WERI-Rb-1 (cell line): ENCODE measurements around the gene GRK3.
"Not testable (repeated sequence)": the region's sequence is repeated elsewhere in the genome, so short reads cannot be mapped to it uniquely, and the experiment has no call there.

ENCODE experiments used
- DNase-seq: peaks from one replicate; pipeline ENCODE4 v3.0.0-alpha.2; 2020
- H3K27ac ChIP-seq: fragments of 250-450 bp; sonication (Bioruptor Pico); 2 replicates; pipeline ENCODE4 v1.5.1; 2020; ENCODE audit warnings: mild to moderate bottlenecking, moderate library complexity
- H3K27me3 ChIP-seq: fragments of 250-450 bp; sonication (Bioruptor Pico); 2 replicates; pipeline ENCODE4 v1.5.1; 2021; ENCODE audit warnings: mild to moderate bottlenecking, low read depth, moderate library complexity; ENCODE audit not compliant: insufficient read depth, severe bottlenecking
- H3K36me3 ChIP-seq: fragments of 250-450 bp; sonication (Bioruptor Pico); 2 replicates; pipeline ENCODE4 v1.5.1; 2020; ENCODE audit warnings: mild to moderate bottlenecking, moderate library complexity
- H3K4me3 ChIP-seq: 2 replicates; pipeline ENCODE4 v1.5.1; 2011; ENCODE audit warnings: low read depth, mild to moderate bottlenecking, control low read depth, low read length
- H3K9me3 ChIP-seq: fragments of 250-450 bp; sonication (Bioruptor Pico); 2 replicates; pipeline ENCODE4 v1.5.1; 2021; ENCODE audit warnings: mild to moderate bottlenecking, moderate library complexity; ENCODE audit not compliant: severe bottlenecking
- TF ChIP-seq, protein P1 (sequence below): IDR thresholded peaks from 2 replicates; pipeline ENCODE4 v1.5.1; 2011; ENCODE audit warnings: low read depth, mild to moderate bottlenecking, control low read depth, inconsistent platforms, low read length

The GRK3 gene

DNA sequence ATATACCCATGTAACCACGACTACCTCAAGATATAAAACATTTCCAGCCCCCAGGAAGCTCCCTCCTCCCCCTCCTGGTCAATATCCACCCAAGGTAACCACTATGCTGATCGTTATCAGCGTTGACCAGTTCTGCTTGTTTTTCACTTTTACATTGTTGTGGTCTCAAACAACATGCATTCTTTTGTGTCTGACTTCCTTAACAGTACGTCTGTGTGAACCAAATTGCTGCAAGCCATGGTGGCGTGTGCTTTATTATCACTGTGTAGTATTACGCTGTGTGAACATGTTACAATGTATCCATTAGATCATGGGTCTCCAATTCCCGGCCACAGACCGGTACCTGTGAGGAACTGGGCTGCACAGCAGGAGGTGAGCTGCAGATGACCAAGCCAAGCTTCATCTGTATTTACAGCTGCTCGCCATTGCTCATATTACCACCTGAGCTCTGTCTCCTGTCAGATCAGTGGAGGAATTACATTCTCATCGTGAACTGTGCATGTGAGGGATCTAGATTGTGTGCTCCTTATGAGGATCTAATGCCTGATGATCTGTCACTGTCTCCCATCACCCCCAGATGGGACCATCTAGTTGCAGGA lies 15.5 kb upstream of the GRK3 start:
- H3K27me3 ChIP-seq: no peaks in the 10 kb centered on the region
- no peak overlapping the region for H3K4me3 ChIP-seq
- no peak overlapping the region for H3K27ac ChIP-seq
- H3K36me3 ChIP-seq: no peaks in the 10 kb centered on the region
- TF ChIP-seq, protein P1, sequence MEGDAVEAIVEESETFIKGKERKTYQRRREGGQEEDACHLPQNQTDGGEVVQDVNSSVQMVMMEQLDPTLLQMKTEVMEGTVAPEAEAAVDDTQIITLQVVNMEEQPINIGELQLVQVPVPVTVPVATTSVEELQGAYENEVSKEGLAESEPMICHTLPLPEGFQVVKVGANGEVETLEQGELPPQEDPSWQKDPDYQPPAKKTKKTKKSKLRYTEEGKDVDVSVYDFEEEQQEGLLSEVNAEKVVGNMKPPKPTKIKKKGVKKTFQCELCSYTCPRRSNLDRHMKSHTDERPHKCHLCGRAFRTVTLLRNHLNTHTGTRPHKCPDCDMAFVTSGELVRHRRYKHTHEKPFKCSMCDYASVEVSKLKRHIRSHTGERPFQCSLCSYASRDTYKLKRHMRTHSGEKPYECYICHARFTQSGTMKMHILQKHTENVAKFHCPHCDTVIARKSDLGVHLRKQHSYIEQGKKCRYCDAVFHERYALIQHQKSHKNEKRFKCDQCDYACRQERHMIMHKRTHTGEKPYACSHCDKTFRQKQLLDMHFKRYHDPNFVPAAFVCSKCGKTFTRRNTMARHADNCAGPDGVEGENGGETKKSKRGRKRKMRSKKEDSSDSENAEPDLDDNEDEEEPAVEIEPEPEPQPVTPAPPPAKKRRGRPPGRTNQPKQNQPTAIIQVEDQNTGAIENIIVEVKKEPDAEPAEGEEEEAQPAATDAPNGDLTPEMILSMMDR: no peak
- DNase-seq: no peak
- no peaks in the 10 kb centered on the region for H3K9me3 ChIP-seq

DNA sequence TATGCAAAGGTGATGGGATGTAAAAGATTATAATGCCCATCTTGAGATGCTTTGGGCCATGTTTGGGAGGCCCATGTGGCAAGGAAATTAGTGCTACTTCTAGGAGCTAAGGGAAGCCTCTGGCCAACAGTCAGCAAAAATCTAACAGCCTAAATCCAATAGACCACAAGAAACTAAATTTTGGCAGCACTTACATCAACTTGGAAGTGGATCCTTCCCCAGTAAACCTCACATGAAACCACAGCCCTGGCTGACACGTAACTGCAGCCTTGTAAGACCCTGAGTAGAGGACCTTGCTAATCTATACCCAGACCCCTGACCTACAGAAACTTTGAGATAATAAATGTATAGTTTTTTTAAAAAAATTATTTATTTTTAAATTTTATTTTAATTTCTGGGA lies 13.1 kb upstream of the GRK3 start:
- Histone ChIP-seq H3K4me3 (no peak overlapping the region), H3K9me3 (no peaks in the 10 kb centered on the region), H3K27ac (no peak overlapping the region), H3K36me3 (no peaks in the 10 kb centered on the region), H3K27me3 (no peaks in the 10 kb centered on the region)
- no peak for DNase-seq
- TF ChIP-seq, protein P1: no peak

DNA sequence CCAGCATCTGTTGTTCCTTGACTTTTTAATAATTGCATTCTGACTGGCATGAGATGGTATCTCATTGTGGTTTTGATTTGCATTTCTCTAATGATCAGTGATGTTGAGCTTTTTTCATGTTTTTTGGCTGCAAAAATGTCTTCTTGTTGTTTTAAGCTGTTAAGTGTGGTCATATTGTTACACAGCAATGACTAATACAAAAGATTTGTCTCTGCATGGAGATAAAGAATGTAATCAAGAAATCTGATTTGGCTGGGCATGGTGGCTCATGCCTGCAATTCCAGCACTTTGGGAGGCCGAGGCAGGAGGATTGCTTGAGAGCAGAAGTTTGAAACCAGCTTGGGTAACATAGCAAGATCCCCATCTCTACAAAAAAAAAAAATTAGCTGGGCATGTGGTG lies 12.1 kb upstream of the GRK3 start:
- not testable (repeated sequence) for H3K27ac ChIP-seq, H3K9me3 ChIP-seq, H3K4me3 ChIP-seq

DNA sequence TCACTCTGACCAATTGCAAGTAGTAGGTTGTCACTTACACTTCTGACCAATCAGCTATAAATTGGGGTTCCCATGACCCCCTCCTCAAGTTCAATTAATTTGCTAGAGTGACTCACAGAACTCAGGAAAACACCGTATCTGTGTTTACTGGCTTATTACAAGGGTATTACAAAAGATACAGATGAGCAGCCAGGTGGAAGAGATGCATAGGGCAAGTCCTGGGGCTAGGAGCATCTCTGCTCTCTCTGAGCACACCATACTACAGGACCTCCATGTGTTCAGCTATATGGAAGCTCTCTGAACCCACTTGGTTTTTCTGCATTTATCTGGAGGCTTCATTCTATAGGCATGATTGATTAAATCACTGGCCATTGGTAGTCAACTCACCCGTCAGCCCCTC lies 11.3 kb upstream of the GRK3 start:
- no peak overlapping the region for H3K27ac ChIP-seq

More for the DNA sequence above, 12.1 kb upstream of the GRK3 start:
- H3K36me3 ChIP-seq, H3K27me3 ChIP-seq, DNase-seq: not testable (repeated sequence)

DNA sequence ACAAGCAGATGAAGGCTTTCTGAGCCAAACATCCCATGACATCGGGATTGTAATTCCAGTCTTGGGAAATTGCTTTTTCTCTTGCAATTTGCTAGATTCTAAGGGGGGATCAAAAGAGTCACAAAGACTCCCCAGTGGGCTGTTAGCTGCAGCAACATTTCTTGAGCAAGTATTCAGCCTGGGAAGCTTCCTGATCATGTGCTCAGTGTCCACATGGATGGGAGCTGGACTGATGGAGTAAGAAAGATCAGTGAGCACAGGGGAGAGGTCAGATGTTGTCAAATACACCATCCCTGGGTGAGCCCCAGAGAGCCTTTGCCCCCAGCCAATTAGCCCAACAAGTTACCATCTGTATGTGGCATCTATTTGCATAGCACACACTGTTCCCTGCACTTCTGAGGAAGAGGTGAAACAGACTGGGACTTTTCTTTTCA lies 10.2 kb upstream of the GRK3 start:
- Histone ChIP-seq H3K4me3 (no peak overlapping the region), H3K27me3 (no peaks in the 10 kb centered on the region), H3K36me3 (no peaks in the 10 kb centered on the region), H3K27ac (no peak overlapping the region), H3K9me3 (no peaks in the 10 kb centered on the region)
- TF ChIP-seq, protein P1: no peak
- no peak for DNase-seq

More for the DNA sequence above, 11.3 kb upstream of the GRK3 start:
- H3K4me3 ChIP-seq: no peak overlapping the region
- no peaks in the 10 kb centered on the region for H3K27me3 ChIP-seq
- H3K36me3 ChIP-seq: no peaks in the 10 kb centered on the region
- H3K9me3 ChIP-seq: no peaks in the 10 kb centered on the region
- TF ChIP-seq, protein P1: no peak
- DNase-seq: no peak

DNA sequence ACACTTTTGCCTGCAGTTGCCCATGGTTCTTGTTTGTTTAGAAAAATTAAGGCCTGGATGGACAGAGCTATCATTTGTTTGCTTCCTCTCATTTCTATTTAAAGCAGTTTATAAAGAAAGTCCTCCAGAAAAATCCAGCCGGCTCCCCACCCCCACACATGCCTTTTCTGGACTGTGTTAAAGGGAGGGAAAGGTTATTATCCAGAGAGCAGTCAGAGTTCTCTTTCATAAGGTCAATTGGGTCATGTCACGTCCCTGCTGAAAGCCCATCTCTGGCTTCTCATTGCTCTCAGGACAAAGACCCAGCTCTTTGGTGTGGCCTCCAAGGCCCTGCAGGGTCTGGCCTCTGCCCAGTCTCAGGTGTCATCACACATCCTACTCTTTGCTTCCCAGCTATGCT lies 9.8 kb upstream of the GRK3 start:
- Histone ChIP-seq H3K27me3 (no peaks in the 10 kb centered on the region), H3K27ac (no peak overlapping the region), H3K9me3 (no peaks in the 10 kb centered on the region), H3K4me3 (no peak overlapping the region), H3K36me3 (no peaks in the 10 kb centered on the region)
- TF ChIP-seq, protein P1: no peak
- no peak for DNase-seq
